HCT116 (cell line): Measurements from ENCODE around the gene ZDHHC3. TPM values are rescaled to one million over a fixed set of nuclear protein-coding genes. Genes with fewer than 3 reads are reported as not detected.

Source experiments
- ATAC-seq: fragments of 200-7000 bp; cut with Tn5 transposase; 2 replicates; pipeline ENCODE4 v1.9.1; 2020; ENCODE audit warnings: mild to moderate bottlenecking, moderate library complexity
- BruUV-seq: library from RNA; stranded (reverse); fragments of 400-500 nt; replicated peaks from 2 replicates; lab custom pipeline; 2021; lab: Mats Ljungman, UMichigan
- CTCF ChIA-PET: fragments of 300-600 bp; sonication (Branson Sonifier 250); formaldehyde crosslinking; loops from one replicate; lab custom pipeline; 2021; ENCODE audit warnings: antibody characterized with exemption; lab: Charles Lee
- POLR2A ChIA-PET: fragments of 300-600, 350-600 bp; sonication (Branson Sonifier 250); formaldehyde crosslinking; loops from one replicate; lab custom pipeline; 2021; ENCODE audit warnings: antibody characterized with exemption; lab: Charles Lee
- RAD21 ChIA-PET, 2 experiments: fragments of 300-600 bp; sonication (Branson Sonifier 250); formaldehyde crosslinking; loops; one replicate each; lab custom pipeline; 2023; ENCODE audit warnings: low total read pairs in 2 of 2; ENCODE audit not compliant: uncharacterized antibody in 2 of 2, unreplicated experiment in 2 of 2, low non-redundant PET in 1 of 2; lab: Charles Lee
- DNase-seq: peaks from one replicate; pipeline ENCODE4 v3.0.0-alpha.2; 2010; ENCODE audit warnings: low read depth, low spot score
- H2AFZ ChIP-seq: fragments of 200-600 bp; shearing (Covaris generic), sonication (generic); 2 replicates; pipeline ENCODE4 v1.6.1; 2017; ENCODE audit warnings: low read depth, mixed run types, mixed read lengths, antibody characterized with exemption, low read length; ENCODE audit not compliant: poor library complexity, severe bottlenecking
- H3K27ac ChIP-seq: 2 replicates; pipeline ENCODE4 v1.5.1; 2012; ENCODE audit warnings: low read depth, low read length
- H3K27me3 ChIP-seq: fragments of 200-600 bp; sonication (generic); 2 replicates; pipeline ENCODE4 v1.6.1; 2016; ENCODE audit warnings: mixed run types, low read length, mixed read lengths; ENCODE audit not compliant: insufficient read depth
- H3K36me3 ChIP-seq, 2 experiments: fragments of 200-500 bp in 1 of 2; fragments of 200-600 bp in 1 of 2; sonication (Bioruptor generic) in 1 of 2; sonication (generic) in 1 of 2; 2 replicates each; pipeline versions ENCODE4 v1.5.1 to v1.6.1; 2014 to 2016; ENCODE audit warnings: low read length in 2 of 2, inconsistent platforms in 1 of 2, mixed read lengths in 1 of 2, mixed run types in 1 of 2; ENCODE audit not compliant: insufficient read depth in 2 of 2, control insufficient read depth in 1 of 2
- H3K4me1 ChIP-seq, 2 experiments: fragments of 200-600 bp in 1 of 2; sonication (generic) in 1 of 2; 2 replicates each; pipeline versions ENCODE4 v1.5.1 to v1.6.1; 2012 to 2017; ENCODE audit warnings: low read length in 2 of 2, inconsistent platforms in 1 of 2, mild to moderate bottlenecking in 1 of 2, mixed read lengths in 1 of 2, mixed run types in 1 of 2, moderate library complexity in 1 of 2; ENCODE audit not compliant: insufficient read depth in 2 of 2, control insufficient read depth in 1 of 2
- H3K4me2 ChIP-seq: fragments of 200-600 bp; sonication (generic); 2 replicates; pipeline ENCODE4 v1.6.1; 2017; ENCODE audit warnings: mixed run types, low read length, mixed read lengths
- H3K4me3 ChIP-seq, 2 experiments: fragments of 200-600 bp in 1 of 2; sonication (generic) in 1 of 2; replicated peaks in 1 of 2; 2 replicates each; pipeline ENCODE4 v1.5.1; 2011 to 2016; ENCODE audit warnings: low read length in 2 of 2, control low read depth in 1 of 2, low read depth in 1 of 2, mild to moderate bottlenecking in 1 of 2, mixed read lengths in 1 of 2, mixed run types in 1 of 2
- H3K79me2 ChIP-seq: fragments of 200-600 bp; sonication (generic); 2 replicates; pipeline ENCODE4 v1.6.1; 2017; ENCODE audit warnings: mild to moderate bottlenecking, mixed run types, low read length, moderate library complexity, mixed read lengths; ENCODE audit not compliant: insufficient read depth
- H3K9ac ChIP-seq: fragments of 200-600 bp; sonication (generic); 2 replicates; pipeline ENCODE4 v1.6.1; 2016; ENCODE audit warnings: low read length, mixed read lengths
- H3K9me2 ChIP-seq: fragments of 200-600 bp; sonication (generic), shearing (Covaris generic); 2 replicates; pipeline ENCODE4 v1.6.1; 2017; ENCODE audit warnings: mixed run types, mild to moderate bottlenecking, moderate library complexity; ENCODE audit not compliant: insufficient read depth
- H3K9me3 ChIP-seq, 2 experiments: fragments of 200-500 bp in 1 of 2; fragments of 200-600 bp in 1 of 2; sonication (Bioruptor generic) in 1 of 2; sonication (generic) in 1 of 2; 2 replicates each; pipeline ENCODE4 v1.6.1; 2014 to 2017; ENCODE audit warnings: low read length in 2 of 2, mixed read lengths in 2 of 2, inconsistent platforms in 1 of 2, low read depth in 1 of 2, mild to moderate bottlenecking in 1 of 2, mixed run types in 1 of 2, moderate library complexity in 1 of 2; ENCODE audit not compliant: control insufficient read depth in 1 of 2, insufficient read depth in 1 of 2
- H4K20me1 ChIP-seq: fragments of 200-600 bp; sonication (generic), shearing (Covaris generic); 2 replicates; pipeline ENCODE4 v1.6.1; 2017; ENCODE audit warnings: mixed run types, mild to moderate bottlenecking, moderate library complexity; ENCODE audit not compliant: insufficient read depth
- CBX3 ChIP-seq: IDR thresholded peaks from 2 replicates; pipeline ENCODE4 v1.6.1; 2012; ENCODE audit warnings: low read depth
- ELF1 ChIP-seq: IDR thresholded peaks from 2 replicates; pipeline ENCODE4 v1.6.1; 2012; ENCODE audit warnings: low read depth, borderline replicate concordance
- JUND ChIP-seq: IDR thresholded peaks from 2 replicates; pipeline ENCODE4 v1.6.1; 2012
- SP1 ChIP-seq: IDR thresholded peaks from 2 replicates; pipeline ENCODE4 v1.6.1; 2012; ENCODE audit warnings: low read depth
- TCF7L2 ChIP-seq: IDR thresholded peaks from 2 replicates; pipeline ENCODE4 v1.7.0; 2011; ENCODE audit warnings: borderline replicate concordance, inconsistent platforms; ENCODE audit not compliant: insufficient read depth, insufficient read length; ENCODE audit errors: extremely low read depth
- YY1 ChIP-seq: IDR thresholded peaks from 2 replicates; pipeline ENCODE4 v1.6.1; 2011; ENCODE audit warnings: low read length, low read depth, moderate library complexity, mild to moderate bottlenecking; ENCODE audit not compliant: insufficient replicate concordance; ENCODE audit errors: extremely low read depth
- ZNF274 ChIP-seq: fragments of 200-500 bp; sonication (Bioruptor generic); IDR thresholded peaks from 2 replicates; pipeline ENCODE4 v1.6.1; 2014; ENCODE audit warnings: mild to moderate bottlenecking, low read depth, low read length, inconsistent platforms
- intact Hi-C: fragments of 100-400 bp; cut with micrococcal nuclease; formaldehyde crosslinking; loops from 2 replicates; pipeline ENCODE4 v1.10.0; 2022
- total RNA-seq: library from RNA; stranded (reverse); gene quantifications from one replicate; pipeline ENCODE4 v1.2.1, GENCODE V29; 2021; ENCODE audit not compliant: unreplicated experiment
- TF ChIP-seq, protein P1 (sequence below), 3 experiments: fragments of 200-600 bp in 1 of 3; sonication (generic) in 1 of 3; IDR thresholded peaks in 2 of 3; conservative IDR thresholded peaks in 1 of 3; 2 replicates each; pipeline ENCODE4 v1.5.1; 2012 to 2017; ENCODE audit warnings: low read depth in 2 of 3, low read length in 2 of 3, antibody characterized with exemption in 1 of 3, borderline replicate concordance in 1 of 3, control low read depth in 1 of 3, mild to moderate bottlenecking in 1 of 3, mixed read lengths in 1 of 3, mixed run types in 1 of 3, moderate library complexity in 1 of 3; ENCODE audit not compliant: insufficient read depth in 1 of 3
- TF ChIP-seq, protein P2 (sequence below): IDR thresholded peaks from 2 replicates; pipeline ENCODE4 v1.6.1; 2012
- TF ChIP-seq, protein P3 (sequence below): IDR thresholded peaks from 2 replicates; pipeline ENCODE4 v1.6.1; 2012
- TF ChIP-seq, protein P4 (sequence below): IDR thresholded peaks from 2 replicates; pipeline ENCODE4 v1.6.1; 2012; ENCODE audit warnings: low read depth

Gene ZDHHC3
- total RNA-seq, 1 experiment from 2014 or later: 61.1 TPM

DNA sequence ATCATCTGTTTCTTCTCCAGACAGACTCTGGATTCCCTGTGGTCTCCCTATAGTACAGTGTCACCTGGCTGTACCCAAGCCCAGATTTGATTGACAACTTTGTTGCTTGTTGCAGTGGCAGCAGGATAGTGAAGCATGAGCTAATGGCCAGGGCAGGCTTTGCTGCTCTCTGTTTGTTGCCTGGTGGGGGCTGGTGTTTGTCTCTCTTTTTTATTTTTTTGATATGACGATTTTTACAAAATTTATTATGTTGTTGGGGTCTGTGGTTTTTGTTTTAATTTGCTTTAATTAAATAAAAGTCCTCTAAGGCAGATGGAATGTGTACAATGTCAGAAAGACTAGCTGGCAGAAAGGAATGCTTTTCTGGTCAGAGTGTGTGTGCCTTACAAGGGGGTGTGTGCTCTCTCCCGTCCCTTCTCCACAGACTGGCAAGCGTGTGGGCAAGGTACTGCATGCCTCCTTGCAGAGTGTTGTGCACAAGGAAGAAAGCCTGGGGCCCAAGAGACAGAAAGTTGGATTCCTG lies 34.9 kb upstream of the ZDHHC3 start:
- no peaks in the 10 kb centered on the region for H3K9me3 ChIP-seq
- intact Hi-C loops: no loop called here
- no peaks in the 10 kb centered on the region for H3K4me1 ChIP-seq
- H3K27ac ChIP-seq: no peak overlapping the region
- no peak overlapping the region for H3K4me3 ChIP-seq
- DNase-seq (no peak), ATAC-seq (no peak)
- no peak overlapping the region for H2AFZ ChIP-seq
- H3K9me2 ChIP-seq: no peaks in the 10 kb centered on the region
- H3K36me3 ChIP-seq: peaks cover 13% of the 10 kb centered on the region in 2 experiments; a peak in 2 of 4 replicates
- BruUV-seq: no TSS peak
- ChIA-PET RAD21 (no interaction called here), POLR2A (no interaction called here), CTCF (no interaction called here)
- H3K4me2 ChIP-seq: no peak overlapping the region
- no peak for TF ChIP-seq ELF1
- H3K9ac ChIP-seq: no peak overlapping the region
- no peaks in the 10 kb centered on the region for H3K27me3 ChIP-seq
- no peaks in the 10 kb centered on the region for H3K79me2 ChIP-seq
- no peaks in the 10 kb centered on the region for H4K20me1 ChIP-seq

DNA sequence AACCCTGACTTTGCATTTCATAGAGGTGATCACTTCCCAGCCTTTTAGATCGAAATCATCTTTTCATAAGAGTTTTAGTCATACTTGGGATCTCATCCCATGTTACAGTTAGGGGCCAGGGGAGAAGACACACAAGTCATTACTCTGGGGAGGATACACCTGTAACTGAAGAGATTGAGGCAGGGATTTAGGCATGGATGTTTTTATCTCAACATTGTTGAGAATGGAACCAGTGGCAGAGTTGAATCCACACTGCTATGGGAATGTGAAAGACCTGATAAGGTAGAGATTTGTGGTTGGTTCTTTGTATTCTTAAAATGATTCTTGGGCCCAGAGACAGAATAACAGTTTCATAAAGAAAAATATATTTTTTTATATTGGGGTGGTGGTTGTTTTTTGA lies 33.9 kb upstream of the ZDHHC3 start:
- no peaks in the 10 kb centered on the region for H3K4me1 ChIP-seq
- no peak for ATAC-seq
- no peaks in the 10 kb centered on the region for H3K9me2 ChIP-seq
- H3K4me2 ChIP-seq: no peak overlapping the region
- no peak overlapping the region for H2AFZ ChIP-seq
- no peaks in the 10 kb centered on the region for H3K9me3 ChIP-seq
- no peaks in the 10 kb centered on the region for H3K79me2 ChIP-seq
- no peak overlapping the region for H3K27ac ChIP-seq
- H3K9ac ChIP-seq: no peak overlapping the region
- H3K27me3 ChIP-seq: no peaks in the 10 kb centered on the region
- POLR2A ChIA-PET: no interaction called here
- no TSS peak for BruUV-seq
- H3K4me3 ChIP-seq: no peak overlapping the region
- H4K20me1 ChIP-seq: no peaks in the 10 kb centered on the region
- CTCF ChIA-PET: interaction anchor here (1.6 kb wide), 1 partner anchor 18 kb away, joined by 3 read pairs; no protein-coding TSS in a partner anchor
- no peak for DNase-seq
- intact Hi-C loops: no loop called here
- H3K36me3 ChIP-seq: peaks cover 13 to 22% of the 10 kb centered on the region in 2 experiments; a peak in 2 of 4 replicates
- RAD21 ChIA-PET: no interaction called here
- TF ChIP-seq, protein P1, sequence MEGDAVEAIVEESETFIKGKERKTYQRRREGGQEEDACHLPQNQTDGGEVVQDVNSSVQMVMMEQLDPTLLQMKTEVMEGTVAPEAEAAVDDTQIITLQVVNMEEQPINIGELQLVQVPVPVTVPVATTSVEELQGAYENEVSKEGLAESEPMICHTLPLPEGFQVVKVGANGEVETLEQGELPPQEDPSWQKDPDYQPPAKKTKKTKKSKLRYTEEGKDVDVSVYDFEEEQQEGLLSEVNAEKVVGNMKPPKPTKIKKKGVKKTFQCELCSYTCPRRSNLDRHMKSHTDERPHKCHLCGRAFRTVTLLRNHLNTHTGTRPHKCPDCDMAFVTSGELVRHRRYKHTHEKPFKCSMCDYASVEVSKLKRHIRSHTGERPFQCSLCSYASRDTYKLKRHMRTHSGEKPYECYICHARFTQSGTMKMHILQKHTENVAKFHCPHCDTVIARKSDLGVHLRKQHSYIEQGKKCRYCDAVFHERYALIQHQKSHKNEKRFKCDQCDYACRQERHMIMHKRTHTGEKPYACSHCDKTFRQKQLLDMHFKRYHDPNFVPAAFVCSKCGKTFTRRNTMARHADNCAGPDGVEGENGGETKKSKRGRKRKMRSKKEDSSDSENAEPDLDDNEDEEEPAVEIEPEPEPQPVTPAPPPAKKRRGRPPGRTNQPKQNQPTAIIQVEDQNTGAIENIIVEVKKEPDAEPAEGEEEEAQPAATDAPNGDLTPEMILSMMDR (IDR thresholded peaks at IDR 0.05 in 2 of 3, conservative IDR thresholded peaks at IDR 0.05 in 1 of 3; ENCODE audit: borderline replicate concordance in 1 of 3, insufficient read depth in 1 of 3, low read depth in 2 of 3, low read length in 2 of 3): no peak
- no peak for TF ChIP-seq ZNF274
- no peak for TF ChIP-seq CBX3
- TF ChIP-seq TCF7L2: no peak
- no peak for TF ChIP-seq JUND
- no peak for TF ChIP-seq SP1
- TF ChIP-seq, protein P2, sequence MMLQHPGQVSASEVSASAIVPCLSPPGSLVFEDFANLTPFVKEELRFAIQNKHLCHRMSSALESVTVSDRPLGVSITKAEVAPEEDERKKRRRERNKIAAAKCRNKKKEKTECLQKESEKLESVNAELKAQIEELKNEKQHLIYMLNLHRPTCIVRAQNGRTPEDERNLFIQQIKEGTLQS: no peak
- TF ChIP-seq, protein P3, sequence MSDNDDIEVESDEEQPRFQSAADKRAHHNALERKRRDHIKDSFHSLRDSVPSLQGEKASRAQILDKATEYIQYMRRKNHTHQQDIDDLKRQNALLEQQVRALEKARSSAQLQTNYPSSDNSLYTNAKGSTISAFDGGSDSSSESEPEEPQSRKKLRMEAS: no peak
- TF ChIP-seq YY1: no peak
- TF ChIP-seq ELF1: no peak
- TF ChIP-seq, protein P4, sequence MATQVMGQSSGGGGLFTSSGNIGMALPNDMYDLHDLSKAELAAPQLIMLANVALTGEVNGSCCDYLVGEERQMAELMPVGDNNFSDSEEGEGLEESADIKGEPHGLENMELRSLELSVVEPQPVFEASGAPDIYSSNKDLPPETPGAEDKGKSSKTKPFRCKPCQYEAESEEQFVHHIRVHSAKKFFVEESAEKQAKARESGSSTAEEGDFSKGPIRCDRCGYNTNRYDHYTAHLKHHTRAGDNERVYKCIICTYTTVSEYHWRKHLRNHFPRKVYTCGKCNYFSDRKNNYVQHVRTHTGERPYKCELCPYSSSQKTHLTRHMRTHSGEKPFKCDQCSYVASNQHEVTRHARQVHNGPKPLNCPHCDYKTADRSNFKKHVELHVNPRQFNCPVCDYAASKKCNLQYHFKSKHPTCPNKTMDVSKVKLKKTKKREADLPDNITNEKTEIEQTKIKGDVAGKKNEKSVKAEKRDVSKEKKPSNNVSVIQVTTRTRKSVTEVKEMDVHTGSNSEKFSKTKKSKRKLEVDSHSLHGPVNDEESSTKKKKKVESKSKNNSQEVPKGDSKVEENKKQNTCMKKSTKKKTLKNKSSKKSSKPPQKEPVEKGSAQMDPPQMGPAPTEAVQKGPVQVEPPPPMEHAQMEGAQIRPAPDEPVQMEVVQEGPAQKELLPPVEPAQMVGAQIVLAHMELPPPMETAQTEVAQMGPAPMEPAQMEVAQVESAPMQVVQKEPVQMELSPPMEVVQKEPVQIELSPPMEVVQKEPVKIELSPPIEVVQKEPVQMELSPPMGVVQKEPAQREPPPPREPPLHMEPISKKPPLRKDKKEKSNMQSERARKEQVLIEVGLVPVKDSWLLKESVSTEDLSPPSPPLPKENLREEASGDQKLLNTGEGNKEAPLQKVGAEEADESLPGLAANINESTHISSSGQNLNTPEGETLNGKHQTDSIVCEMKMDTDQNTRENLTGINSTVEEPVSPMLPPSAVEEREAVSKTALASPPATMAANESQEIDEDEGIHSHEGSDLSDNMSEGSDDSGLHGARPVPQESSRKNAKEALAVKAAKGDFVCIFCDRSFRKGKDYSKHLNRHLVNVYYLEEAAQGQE: no peak
